Stimulated activated CD4-positive, alpha-beta T cell treated with anti-CD3 and anti-CD28 coated beads, TNF-alpha, amount 100 ng/mL, for 48 hours (primary cell): ENCODE measurements around the gene NR4A1.
A peak's percentile ranks its signal among the peaks of the same experiment; 100 is the strongest.

Experiments
- DNase-seq, 3 donors: peaks; one replicate each; pipeline ENCODE4 v3.0.0-alpha.2; 2020; ENCODE audit warnings: low read depth in 3 of 3

Gene NR4A1

GRCh38 chr12:52050758-52051541, at the start of gene NR4A1:
Gene NR4A1, plus strand, starts transcription at chr12:52051442. Its CDS starts 2,887 bp downstream, at chr12:52054329.
- peak; percentile 95 to 99 (median 98) for DNase-seq

- no peak for DNase-seq
Observed at GRCh38 chr12:52003016-52003550, 48.2 kb upstream of the NR4A1 start.

GRCh38 chr12:52003591-52003990, 47.7 kb upstream of the NR4A1 start:
- DNase-seq: no peak

- no peak for DNase-seq
Observed at GRCh38 chr12:52004042-52004648, 47.1 kb upstream of the NR4A1 start.

GRCh38 chr12:52005218-52005902, 45.9 kb upstream of the NR4A1 start:
- DNase-seq: no peak

GRCh38 chr12:52005903-52006703, 45.1 kb upstream of the NR4A1 start:
- no peak for DNase-seq

- peak; percentile 55 to 78 (median 60) for DNase-seq
Observed at GRCh38 chr12:52006726-52007157, 44.5 kb upstream of the NR4A1 start, which contains the start of gene TAMALIN. Gene TAMALIN, plus strand, starts transcription at chr12:52006946. Its CDS starts 74 bp downstream, at chr12:52007020.

- DNase-seq: peak in 1 of 3 donors; percentile 41
Observed at GRCh38 chr12:52007158-52007921, 43.9 kb upstream of the NR4A1 start.

- DNase-seq: no peak
Observed at GRCh38 chr12:52007982-52008510, 43.2 kb upstream of the NR4A1 start.

- no peak for DNase-seq
Observed at GRCh38 chr12:52009081-52009751, 42.0 kb upstream of the NR4A1 start.

GRCh38 chr12:52010152-52010622, 41.1 kb upstream of the NR4A1 start:
- DNase-seq: no peak

GRCh38 chr12:52010692-52011601, 40.3 kb upstream of the NR4A1 start:
- no peak for DNase-seq

- DNase-seq: no peak
Observed at GRCh38 chr12:52011602-52012214, 39.5 kb upstream of the NR4A1 start.

GRCh38 chr12:52013626-52014310, 37.5 kb upstream of the NR4A1 start:
- DNase-seq: no peak

- no peak for DNase-seq
Observed at GRCh38 chr12:52014567-52015530, 36.4 kb upstream of the NR4A1 start.

- DNase-seq: no peak
Observed at GRCh38 chr12:52015532-52016041, 35.7 kb upstream of the NR4A1 start.
